AG09319 (cell line): ENCODE measurements around the gene RYR3.
"Not testable (repeated sequence)": the region's sequence is repeated elsewhere in the genome, so short reads cannot be mapped to it uniquely, and the experiment has no call there.

Experiments used
- DNase-seq: peaks from one replicate; pipeline ENCODE4 v3.0.0-alpha.2; 2010; ENCODE audit warnings: low read depth; ENCODE audit errors: extremely low read depth
- TF ChIP-seq, protein P1 (sequence below): IDR thresholded peaks from 2 replicates; pipeline ENCODE4 v1.5.1; 2011; ENCODE audit warnings: low read depth, mild to moderate bottlenecking, inconsistent platforms, low read length, moderate library complexity

RYR3 gene

GRCh38 chr15:33561407-33561806 is 250.6 kb downstream of the RYR3 start:
- TF ChIP-seq, protein P1, sequence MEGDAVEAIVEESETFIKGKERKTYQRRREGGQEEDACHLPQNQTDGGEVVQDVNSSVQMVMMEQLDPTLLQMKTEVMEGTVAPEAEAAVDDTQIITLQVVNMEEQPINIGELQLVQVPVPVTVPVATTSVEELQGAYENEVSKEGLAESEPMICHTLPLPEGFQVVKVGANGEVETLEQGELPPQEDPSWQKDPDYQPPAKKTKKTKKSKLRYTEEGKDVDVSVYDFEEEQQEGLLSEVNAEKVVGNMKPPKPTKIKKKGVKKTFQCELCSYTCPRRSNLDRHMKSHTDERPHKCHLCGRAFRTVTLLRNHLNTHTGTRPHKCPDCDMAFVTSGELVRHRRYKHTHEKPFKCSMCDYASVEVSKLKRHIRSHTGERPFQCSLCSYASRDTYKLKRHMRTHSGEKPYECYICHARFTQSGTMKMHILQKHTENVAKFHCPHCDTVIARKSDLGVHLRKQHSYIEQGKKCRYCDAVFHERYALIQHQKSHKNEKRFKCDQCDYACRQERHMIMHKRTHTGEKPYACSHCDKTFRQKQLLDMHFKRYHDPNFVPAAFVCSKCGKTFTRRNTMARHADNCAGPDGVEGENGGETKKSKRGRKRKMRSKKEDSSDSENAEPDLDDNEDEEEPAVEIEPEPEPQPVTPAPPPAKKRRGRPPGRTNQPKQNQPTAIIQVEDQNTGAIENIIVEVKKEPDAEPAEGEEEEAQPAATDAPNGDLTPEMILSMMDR = no peak
- DNase-seq = no peak

DNA sequence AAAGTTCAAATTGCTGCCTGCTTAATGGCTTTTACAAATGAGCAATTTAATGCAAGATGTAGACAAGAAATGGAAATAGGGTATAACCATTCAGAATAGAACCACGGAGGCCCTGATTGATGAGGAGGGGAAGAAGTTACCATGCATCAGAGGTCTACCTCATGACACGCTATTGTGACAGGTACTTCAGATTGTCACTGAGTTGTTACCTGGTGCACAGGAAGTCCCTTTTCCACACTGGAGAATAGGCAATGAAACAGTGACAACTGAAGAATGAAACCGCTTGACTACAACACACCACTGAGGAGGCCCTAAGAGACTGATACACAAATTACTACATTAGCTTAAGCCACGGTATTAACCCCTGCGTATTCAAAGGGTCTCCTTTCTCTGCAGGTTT is 251.2 kb downstream of the RYR3 start:
- TF ChIP-seq, protein P1 = no peak

GRCh38 chr15:33565094-33565493 is 254.3 kb downstream of the RYR3 start:
- TF ChIP-seq, protein P1 = no peak
- DNase-seq = no peak

More for the DNA sequence above, 251.2 kb downstream of the RYR3 start:
- DNase-seq = no peak

- no peak for DNase-seq
- TF ChIP-seq, protein P1 = no peak
These were observed 256.9 kb downstream of the RYR3 start for GRCh38 chr15:33567652-33568051.

- TF ChIP-seq, protein P1 = no peak
These were observed 258.3 kb downstream of the RYR3 start for GRCh38 chr15:33569036-33569435.

GRCh38 chr15:33577911-33578310 is 267.1 kb downstream of the RYR3 start:
- not testable (repeated sequence) for DNase-seq

More at GRCh38 chr15:33569036-33569435, 258.3 kb downstream of the RYR3 start:
- DNase-seq = no peak

DNA sequence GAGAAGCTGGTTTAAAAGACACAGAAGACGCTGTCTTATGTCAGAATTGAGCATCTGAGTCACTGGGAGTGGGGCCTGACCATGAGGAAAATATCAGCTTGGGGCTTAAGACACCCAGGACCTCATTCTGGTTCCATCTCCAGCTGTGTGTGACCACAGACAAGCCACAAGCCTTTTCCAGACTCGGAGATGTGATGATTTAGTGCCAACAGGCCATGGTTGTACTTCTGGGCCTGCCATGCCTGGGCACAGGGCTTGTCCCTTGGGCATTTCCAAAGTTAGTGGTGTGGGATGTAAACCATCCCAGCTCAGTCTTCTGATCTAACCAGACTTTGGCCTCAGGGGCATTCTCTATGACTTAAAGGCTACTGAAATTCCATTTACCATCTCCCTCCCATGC is 269.8 kb downstream of the RYR3 start:
- TF ChIP-seq, protein P1 = no peak
- DNase-seq = no peak

DNA sequence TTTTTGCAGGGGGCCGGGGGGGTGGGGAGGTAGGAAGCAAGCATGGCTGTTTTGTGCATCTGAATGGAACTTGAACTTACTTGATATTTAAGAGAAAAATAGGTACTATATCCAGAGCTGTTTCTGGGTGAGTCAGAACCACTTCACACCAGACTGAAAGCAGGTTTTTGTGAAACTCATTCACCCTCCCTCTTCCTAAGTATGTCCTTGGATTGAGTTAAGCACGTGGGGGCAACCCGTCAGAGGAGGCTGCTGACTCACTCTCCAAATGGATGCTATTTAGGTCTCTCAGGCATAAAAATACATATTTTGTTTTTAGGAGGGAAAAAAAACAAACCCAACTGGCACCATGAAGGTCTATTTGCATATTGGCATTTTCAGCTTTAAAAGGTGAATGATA is 270.3 kb downstream of the RYR3 start:
- DNase-seq = no peak
- TF ChIP-seq, protein P1 = no peak
